Measurements from ENCODE around the gene DNAH9. TPM values are rescaled to one million over a fixed set of nuclear protein-coding genes. Genes with fewer than 3 reads are reported as not detected.
"Not testable (repeated sequence)": the region's sequence is repeated elsewhere in the genome, so short reads cannot be mapped to it uniquely, and the experiment has no call there.

DNAH9 gene
- total RNA-seq, 1 experiment from 2014 or later, result 0.08 TPM

GRCh38 chr17:11952610-11953009, 354.3 kb downstream of the DNAH9 start:
- Histone ChIP-seq H3K9me3 (replicated peaks) (no peaks in the 10 kb centered on the region; the same call in 1 of the 2 replicates), H3K36me3 (no peaks in the 10 kb centered on the region), H3K27me3 (replicated peaks) (no peaks in the 10 kb centered on the region), H3K27ac (no peak overlapping the region), H3K4me3 (no peak overlapping the region), H3K4me1 (replicated peaks) (no peaks in the 10 kb centered on the region)
- no peak for DNase-seq (ENCODE audit: low read depth in 1 of 2, low spot score in 2 of 2)

- no peak overlapping the region for H3K4me3 ChIP-seq
- H3K36me3 ChIP-seq, result no peaks in the 10 kb centered on the region
- H3K4me1 ChIP-seq (replicated peaks), result no peaks in the 10 kb centered on the region
These were observed 355.7 kb downstream of the DNAH9 start for GRCh38 chr17:11953924-11954323.

DNA sequence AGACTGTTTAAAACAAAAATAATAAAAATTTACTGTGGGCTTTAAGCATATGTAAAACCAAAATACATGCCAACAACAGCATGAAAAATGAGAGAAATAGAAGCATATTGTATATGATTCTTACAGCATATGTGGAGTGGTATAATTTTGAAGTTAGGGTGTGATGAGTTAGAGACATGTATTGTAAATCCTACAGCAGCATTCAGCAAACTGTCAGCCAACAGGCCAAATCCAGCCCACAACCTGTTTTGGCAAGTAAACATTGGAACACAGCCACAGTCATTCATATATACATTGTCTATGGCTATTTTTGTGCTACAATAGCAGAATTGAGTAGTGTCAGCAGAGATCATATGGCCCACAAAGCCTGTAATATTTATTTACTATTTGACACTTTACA, 356.7 kb downstream of the DNAH9 start:
- Histone ChIP-seq H3K27me3 (replicated peaks) (no peaks in the 10 kb centered on the region), H3K27ac (no peak overlapping the region), H3K4me1 (replicated peaks) (no peaks in the 10 kb centered on the region), H3K9me3 (replicated peaks) (no peaks in the 10 kb centered on the region; the same call in 1 of the 2 replicates), H3K4me3 (no peak overlapping the region), H3K36me3 (no peaks in the 10 kb centered on the region)
- DNase-seq (ENCODE audit: low read depth in 1 of 2, low spot score in 2 of 2), result no peak

More at GRCh38 chr17:11953924-11954323, 355.7 kb downstream of the DNAH9 start:
- H3K27me3 ChIP-seq (replicated peaks), result no peaks in the 10 kb centered on the region
- no peak overlapping the region for H3K27ac ChIP-seq
- DNase-seq (ENCODE audit: low read depth in 1 of 2, low spot score in 2 of 2), result no peak
- no peaks in the 10 kb centered on the region; the same call in 1 of the 2 replicates for H3K9me3 ChIP-seq (replicated peaks)

DNA sequence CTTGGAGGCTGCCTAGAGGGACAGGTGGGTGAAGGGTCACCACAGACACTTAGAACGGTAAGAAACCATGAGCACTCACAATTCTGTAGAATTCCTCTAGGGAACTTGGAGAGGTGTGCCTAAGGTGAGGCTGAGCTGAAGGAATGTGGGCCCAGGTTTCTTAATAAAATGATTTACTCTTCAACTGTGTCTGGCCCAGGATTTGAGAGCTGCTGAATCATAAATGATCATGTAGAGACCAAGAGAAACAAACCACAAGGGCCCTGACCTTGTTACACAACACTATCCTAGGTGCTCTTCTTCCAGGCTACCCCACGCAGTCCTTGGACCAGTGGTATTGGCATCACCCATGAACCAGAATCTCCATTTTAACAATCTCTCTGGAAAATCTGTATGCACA, 371.3 kb downstream of the DNAH9 start:
- no peaks in the 10 kb centered on the region for H3K4me1 ChIP-seq (replicated peaks)
- H3K9me3 ChIP-seq (replicated peaks), result no peaks in the 10 kb centered on the region
- no peaks in the 10 kb centered on the region for H3K36me3 ChIP-seq
- H3K27me3 ChIP-seq (replicated peaks), result no peaks in the 10 kb centered on the region
- DNase-seq (ENCODE audit: low read depth in 1 of 2, low spot score in 2 of 2), result no peak
- no peak overlapping the region for H3K4me3 ChIP-seq
- H3K27ac ChIP-seq, result no peak overlapping the region

DNA sequence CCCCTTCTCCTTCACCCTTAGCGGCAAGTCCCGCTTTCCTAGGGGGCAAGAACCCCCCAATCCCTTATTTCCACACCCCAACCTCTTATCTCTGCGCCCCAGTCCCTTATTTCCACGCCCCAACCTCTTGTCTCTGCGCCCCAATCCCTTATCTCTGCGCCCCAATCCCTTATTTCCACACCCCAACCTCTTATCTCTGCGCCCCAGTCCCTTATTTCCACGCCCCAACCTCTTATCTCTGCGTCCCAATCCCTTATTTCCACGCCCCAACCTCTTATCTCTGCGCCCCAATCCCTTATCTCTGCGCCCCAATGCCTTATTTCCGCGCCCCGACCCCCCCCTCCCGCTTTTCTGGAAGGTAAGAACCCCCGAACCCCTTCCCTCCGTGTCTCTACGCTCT, 374.5 kb downstream of the DNAH9 start:
- H3K36me3 ChIP-seq; H3K27ac ChIP-seq; H3K9me3 ChIP-seq (replicated peaks); H3K27me3 ChIP-seq (replicated peaks); H3K4me1 ChIP-seq (replicated peaks); DNase-seq (ENCODE audit: low read depth in 1 of 2, low spot score in 2 of 2); H3K4me3 ChIP-seq: not testable (repeated sequence)

DNA sequence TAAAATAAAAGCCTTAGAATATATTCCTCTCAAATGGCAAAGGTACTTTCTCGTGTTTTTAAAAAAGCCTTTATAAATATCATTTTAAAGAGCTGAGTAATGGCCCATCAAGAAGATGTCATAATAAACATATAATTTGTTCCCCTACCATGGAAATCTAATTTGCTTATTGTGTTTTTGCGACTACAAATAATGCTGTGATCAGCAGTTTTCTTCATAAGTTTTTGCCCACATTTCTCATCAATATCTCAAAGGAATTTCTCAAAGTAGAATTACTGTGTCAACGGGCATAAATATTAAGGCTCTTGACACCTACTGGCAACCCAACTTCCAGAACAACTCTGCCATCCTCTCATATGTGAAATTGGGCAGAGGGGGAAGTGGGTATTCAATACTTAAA, 381.5 kb downstream of the DNAH9 start:
- no peak for DNase-seq (ENCODE audit: low read depth in 1 of 2, low spot score in 2 of 2)
- Histone ChIP-seq H3K4me3 (no peak overlapping the region), H3K4me1 (replicated peaks) (no peaks in the 10 kb centered on the region), H3K9me3 (replicated peaks) (no peaks in the 10 kb centered on the region), H3K27me3 (replicated peaks) (no peaks in the 10 kb centered on the region), H3K27ac (no peak overlapping the region), H3K36me3 (peaks cover 9% of the 10 kb centered on the region; the same call in 1 of the 2 replicates)

DNA sequence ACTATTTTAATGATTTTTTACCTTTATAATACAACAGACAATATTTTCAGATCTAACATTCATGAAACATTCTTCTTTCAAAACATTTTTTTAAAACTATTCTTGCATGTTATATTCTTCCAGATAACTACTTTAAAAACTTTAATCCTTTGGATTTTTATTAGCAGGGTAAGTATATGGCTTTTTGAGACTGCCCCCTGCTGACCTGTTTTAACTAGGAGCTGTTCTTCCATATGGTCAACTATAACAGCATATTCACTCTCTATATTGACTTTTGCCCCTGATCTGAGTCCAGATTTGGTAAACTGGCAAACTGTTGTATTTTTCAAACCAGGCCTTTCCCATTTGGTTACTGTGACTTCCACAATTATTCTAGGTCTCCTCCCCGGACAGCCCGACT, 382.5 kb downstream of the DNAH9 start:
- Histone ChIP-seq H3K27ac (no peak overlapping the region), H3K27me3 (replicated peaks) (no peaks in the 10 kb centered on the region), H3K9me3 (replicated peaks) (no peaks in the 10 kb centered on the region), H3K4me3 (no peak overlapping the region), H3K4me1 (replicated peaks) (no peaks in the 10 kb centered on the region), H3K36me3 (peaks cover 9% of the 10 kb centered on the region; the same call in 1 of the 2 replicates)
- no peak for DNase-seq (ENCODE audit: low read depth in 1 of 2, low spot score in 2 of 2)

DNA sequence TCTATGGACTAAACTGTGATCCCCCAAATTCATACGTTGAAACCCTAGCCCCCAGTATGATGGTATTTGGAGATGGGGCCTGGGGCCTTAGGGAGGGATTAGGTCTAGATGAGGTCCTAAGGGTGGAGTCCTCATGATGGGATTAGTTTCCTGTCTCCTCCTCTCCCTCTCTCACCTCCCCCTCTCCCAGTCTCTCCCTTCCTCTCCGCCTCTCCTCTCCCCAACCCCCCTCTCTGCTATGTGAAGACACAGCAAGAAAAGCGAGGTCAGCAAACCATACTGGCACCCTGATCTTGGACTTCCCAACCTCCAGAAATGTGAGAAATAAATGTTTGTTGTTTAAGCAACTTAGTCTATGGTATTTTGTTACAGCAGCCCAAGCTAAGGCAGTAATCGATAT, 383.6 kb downstream of the DNAH9 start:
- H3K4me1 ChIP-seq (replicated peaks), result no peaks in the 10 kb centered on the region
- no peaks in the 10 kb centered on the region for H3K27me3 ChIP-seq (replicated peaks)
- no peak overlapping the region for H3K27ac ChIP-seq
- no peak overlapping the region for H3K4me3 ChIP-seq
- no peak for DNase-seq (ENCODE audit: low read depth in 1 of 2, low spot score in 2 of 2)
- H3K9me3 ChIP-seq (replicated peaks), result no peaks in the 10 kb centered on the region
- H3K36me3 ChIP-seq, result peaks cover 9% of the 10 kb centered on the region; the same call in 1 of the 2 replicates

DNA sequence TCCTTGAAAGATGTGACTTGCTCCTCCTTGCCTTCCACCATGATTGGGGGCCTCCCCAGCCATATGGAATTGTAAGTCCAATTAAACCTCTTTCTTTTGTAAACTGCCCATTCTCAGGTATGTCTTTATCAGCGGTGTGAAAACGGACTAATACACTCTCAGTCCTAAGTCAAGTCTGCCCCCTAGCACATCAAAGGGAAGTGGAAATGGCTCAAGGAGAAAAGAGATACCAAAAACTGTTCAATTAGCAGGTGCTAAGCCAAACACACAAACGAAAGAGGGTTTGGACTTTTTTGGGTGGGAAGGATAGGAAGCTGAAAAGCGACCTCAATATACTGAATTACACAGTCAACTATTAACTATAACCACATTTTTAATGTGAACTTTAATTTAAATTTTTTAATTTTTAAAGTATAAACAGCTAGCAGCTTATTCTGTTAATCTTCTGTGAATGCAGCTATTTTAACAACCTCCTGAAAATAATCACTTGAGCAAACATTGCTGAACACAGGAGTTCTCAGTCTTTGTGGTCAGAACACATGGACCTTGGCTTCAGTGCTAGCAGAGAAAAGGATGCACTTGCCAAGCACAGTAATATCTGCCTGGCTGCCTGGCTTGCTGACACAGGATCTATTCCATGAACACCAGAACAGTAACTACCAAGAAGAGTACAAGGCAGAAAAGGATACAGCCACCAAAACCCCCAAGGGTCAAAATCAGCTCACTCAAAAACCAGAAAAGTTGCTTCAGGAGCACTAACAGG, 388.1 kb downstream of the DNAH9 start:
- H3K9me3 ChIP-seq (replicated peaks), result no peaks in the 10 kb centered on the region
- no peaks in the 10 kb centered on the region for H3K27me3 ChIP-seq (replicated peaks)
- H3K36me3 ChIP-seq, result peaks cover 3% of the 10 kb centered on the region; the same call in 1 of the 2 replicates
- DNase-seq (ENCODE audit: low read depth in 1 of 2, low spot score in 2 of 2), result no peak
- H3K4me3 ChIP-seq, result no peak overlapping the region
- no peaks in the 10 kb centered on the region for H3K4me1 ChIP-seq (replicated peaks)
- no peak overlapping the region for H3K27ac ChIP-seq

- no peaks in the 10 kb centered on the region for H3K4me1 ChIP-seq (replicated peaks)
- no peaks in the 10 kb centered on the region for H3K27me3 ChIP-seq (replicated peaks)
- H3K9me3 ChIP-seq (replicated peaks), result no peaks in the 10 kb centered on the region
- peak in 1 of 2 experiments; percentile 17 for DNase-seq (ENCODE audit: low read depth in 1 of 2, low spot score in 2 of 2)
- no peak overlapping the region for H3K4me3 ChIP-seq
- H3K36me3 ChIP-seq, result peaks cover 4% of the 10 kb centered on the region; the same call in 1 of the 2 replicates
- H3K27ac ChIP-seq, result no peak overlapping the region
These were observed 388.7 kb downstream of the DNAH9 start for GRCh38 chr17:11986942-11987329.

GRCh38 chr17:11990363-11990983, 392.2 kb downstream of the DNAH9 start:
- Histone ChIP-seq H3K36me3 (peaks cover 6% of the 10 kb centered on the region; the same call in 1 of the 2 replicates), H3K9me3 (replicated peaks) (no peaks in the 10 kb centered on the region), H3K4me3 (no peak overlapping the region), H3K27ac (no peak overlapping the region), H3K27me3 (replicated peaks) (no peaks in the 10 kb centered on the region), H3K4me1 (replicated peaks) (no peaks in the 10 kb centered on the region)
- no peak for DNase-seq (ENCODE audit: low read depth in 1 of 2, low spot score in 2 of 2)

- peaks cover 6% of the 10 kb centered on the region; the same call in 1 of the 2 replicates for H3K36me3 ChIP-seq
- no peak overlapping the region for H3K27ac ChIP-seq
- no peaks in the 10 kb centered on the region for H3K4me1 ChIP-seq (replicated peaks)
- DNase-seq (ENCODE audit: low read depth in 1 of 2, low spot score in 2 of 2), result no peak
- no peak overlapping the region for H3K4me3 ChIP-seq
- no peaks in the 10 kb centered on the region for H3K9me3 ChIP-seq (replicated peaks)
- no peaks in the 10 kb centered on the region for H3K27me3 ChIP-seq (replicated peaks)
These were observed 393.2 kb downstream of the DNAH9 start for GRCh38 chr17:11991461-11991860.

DNA sequence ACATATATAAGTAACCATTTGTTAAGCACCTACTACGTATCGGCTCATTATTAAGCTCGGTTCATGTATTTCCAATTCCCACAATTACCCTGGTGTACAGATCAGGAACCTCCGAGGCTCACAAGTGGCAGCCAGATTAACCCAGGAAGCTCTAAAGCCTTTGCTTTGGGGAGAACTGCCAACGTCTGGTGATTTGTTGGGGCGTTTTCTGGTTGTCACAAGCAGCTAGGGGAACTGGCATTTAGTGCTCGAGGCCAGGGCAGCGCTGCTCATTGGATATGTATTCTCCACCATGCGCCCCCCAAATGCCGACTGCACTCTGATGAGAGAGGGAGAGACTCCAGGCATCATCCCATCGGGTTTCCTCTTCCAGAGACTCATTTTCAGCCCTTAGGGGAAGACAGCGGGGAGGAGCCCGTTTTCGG, 398.5 kb downstream of the DNAH9 start:
- Histone ChIP-seq H3K27me3 (replicated peaks) (no peaks in the 10 kb centered on the region), H3K36me3 (0 out of 2 replicates have a peak, but pooled peaks cover 6% of the 10 kb centered on the region), H3K27ac (peak overlapping the region; percentile 54), H3K4me1 (replicated peaks) (peaks cover 6% of the 10 kb centered on the region), H3K4me3 (peak overlapping the region; percentile 81), H3K9me3 (replicated peaks) (no peaks in the 10 kb centered on the region)
- no peak for DNase-seq (ENCODE audit: low read depth in 1 of 2, low spot score in 2 of 2)

Data from SJSA1 (cell line).